K562 (cell line): ENCODE results near the gene METTL21C. TPM values are rescaled to one million over a fixed set of nuclear protein-coding genes. Genes with fewer than 3 reads are reported as not detected.

Experiments used
- ATAC-seq: fragments of 200-7000 bp; cut with Tn5 transposase; 3 replicates; pipeline ENCODE4 v1.9.1; 2020; ENCODE audit warnings: moderate library complexity
- BruUV-seq: library from RNA; stranded (reverse); fragments of 400-500 nt; replicated peaks from 2 replicates; lab custom pipeline; 2021; lab: Mats Ljungman, UMichigan
- CTCF ChIA-PET: fragments of 300-600 bp; formaldehyde crosslinking; extraction: SDS; loops from one replicate; lab custom pipeline; 2021; ENCODE audit warnings: low intra/inter-chr PET ratio; lab: Yijun Ruan, JAX
- POLR2A ChIA-PET: fragments of 300-600, 350-650 bp; sonication (Branson Sonifier 250); formaldehyde crosslinking; extraction: SDS; loops from one replicate; lab custom pipeline; 2021; ENCODE audit warnings: antibody characterized with exemption, inconsistent platforms; lab: Yijun Ruan, JAX
- DNase-seq, 4 experiments: peaks; one replicate each; pipeline versions ENCODE4 v3.0.0 to v3.0.0-alpha.2; 2011 to 2018; ENCODE audit warnings: low spot score in 3 of 4, mixed read lengths in 3 of 4; ENCODE audit errors: extremely low read depth in 1 of 4
- FAIRE-seq: peaks from 2 replicates; lab custom pipeline; 2011; peaks lifted over from hg19 to GRCh38; lab: Jason Lieb, UNC
- H2AFZ ChIP-seq: 2 replicates; pipeline ENCODE4 v1.6.0; 2011; ENCODE audit warnings: low read depth, low read length, control low read depth, inconsistent platforms
- H3K27ac ChIP-seq: fragments of 200-600 bp; 3 replicates; pipeline ENCODE4 v1.8.0; 2011; ENCODE audit warnings: low read depth, mild to moderate bottlenecking, control low read depth, inconsistent platforms, low read length, moderate library complexity, mixed read lengths; ENCODE audit errors: extremely low read depth
- H3K27me3 ChIP-seq, 2 experiments: fragments of 300-600 bp in 1 of 2; 2 replicates in 1 of 2; 3 replicates in 1 of 2; pipeline versions ENCODE4 v1.6.0 to v1.8.0; 2011; ENCODE audit warnings: inconsistent platforms in 2 of 2, low read length in 2 of 2, mild to moderate bottlenecking in 1 of 2, mixed read lengths in 1 of 2, moderate library complexity in 1 of 2; ENCODE audit not compliant: control insufficient read depth in 2 of 2, insufficient read depth in 2 of 2
- H3K36me3 ChIP-seq: fragments of 300-600 bp; 3 replicates; pipeline ENCODE4 v1.8.0; 2011; ENCODE audit warnings: mild to moderate bottlenecking, low read length, inconsistent platforms; ENCODE audit not compliant: control insufficient read depth, insufficient read depth
- H3K4me1 ChIP-seq, 2 experiments: fragments of 200-600 bp in 1 of 2; replicated peaks in 1 of 2; 2 replicates in 1 of 2; 3 replicates in 1 of 2; pipeline versions ENCODE4 v1.5.1 to v1.8.0; 2011; ENCODE audit warnings: inconsistent platforms in 2 of 2, low read length in 2 of 2, mild to moderate bottlenecking in 1 of 2, mixed read lengths in 1 of 2, moderate library complexity in 1 of 2; ENCODE audit not compliant: control insufficient read depth in 2 of 2, insufficient read depth in 2 of 2
- H3K4me2 ChIP-seq: 2 replicates; pipeline ENCODE4 v1.6.1; 2011; ENCODE audit warnings: low read length, control low read depth, inconsistent platforms, mixed read lengths; ENCODE audit not compliant: insufficient read depth
- H3K4me3 ChIP-seq: fragments of 200-600 bp; sonication (generic), shearing (Covaris generic); 2 replicates; pipeline ENCODE4 v1.5.1; 2016; ENCODE audit warnings: control low read depth, inconsistent platforms
- H3K79me2 ChIP-seq: fragments of 200-600 bp; 3 replicates; pipeline ENCODE4 v1.8.0; 2011; ENCODE audit warnings: low read length, inconsistent platforms; ENCODE audit not compliant: control insufficient read depth, insufficient read depth
- H3K9ac ChIP-seq, 2 experiments: 2 replicates each; pipeline versions ENCODE4 v1.6.0 to v1.6.1; 2011; ENCODE audit warnings: low read depth in 2 of 2, low read length in 2 of 2, control low read depth in 1 of 2, inconsistent platforms in 1 of 2, mild to moderate bottlenecking in 1 of 2, mixed read lengths in 1 of 2; ENCODE audit not compliant: insufficient read depth in 1 of 2
- H3K9me1 ChIP-seq: one replicate; pipeline ENCODE4 v1.6.0; 2011; ENCODE audit warnings: inconsistent platforms, mild to moderate bottlenecking, low read length, moderate library complexity; ENCODE audit not compliant: control insufficient read depth, insufficient read depth
- H3K9me3 ChIP-seq: replicated peaks from 2 replicates; pipeline ENCODE4 v1.5.1; 2011; ENCODE audit warnings: low read depth, low read length, inconsistent platforms; ENCODE audit not compliant: control insufficient read depth, insufficient read depth
- H4K20me1 ChIP-seq: replicated peaks from 2 replicates; pipeline ENCODE4 v1.6.1; 2011; ENCODE audit warnings: low read length, inconsistent platforms, mixed read lengths; ENCODE audit not compliant: control insufficient read depth, insufficient read depth
- CBX8 ChIP-seq: fragments of 200-600 bp; sonication (generic); IDR thresholded peaks from 2 replicates; pipeline ENCODE4 v1.6.1; 2012; ENCODE audit warnings: borderline replicate concordance, mixed run types, low read depth, mild to moderate bottlenecking, moderate library complexity, mixed read lengths, low read length, control low read depth, inconsistent platforms; ENCODE audit not compliant: poor library complexity, severe bottlenecking; ENCODE audit errors: extremely low read depth
- FOS ChIP-seq: IDR thresholded peaks from 3 replicates; pipeline ENCODE4 v1.6.1; 2011; ENCODE audit not compliant: insufficient read length; ENCODE audit errors: extremely low read depth
- FOXJ2 ChIP-seq: fragments of 200-800 bp; sonication (Bioruptor generic); IDR thresholded peaks from 2 replicates; pipeline ENCODE4 v1.6.1; 2016; ENCODE audit warnings: missing genetic modification characterization, missing compliant biosample characterization
- HMG20B ChIP-seq: fragments of 250-450 bp; sonication (Bioruptor Pico); IDR thresholded peaks from 2 replicates; pipeline ENCODE4 v1.5.0; 2021; ENCODE audit warnings: mild to moderate bottlenecking
- KAT7 ChIP-seq: sonication (generic); formaldehyde crosslinking; IDR thresholded peaks from 2 replicates; pipeline ENCODE4 v1.8.0; 2022; ENCODE audit warnings: missing genetic modification reagents, mild to moderate bottlenecking, borderline replicate concordance
- NEUROD1 ChIP-seq: fragments of 150-350 bp; IDR thresholded peaks from 2 replicates; pipeline ENCODE4 v1.6.1; 2014; ENCODE audit warnings: borderline replicate concordance, low read length, low read depth; ENCODE audit not compliant: partially characterized antibody
- NFATC3 ChIP-seq: fragments of 450-650 bp; IDR thresholded peaks from 2 replicates; pipeline ENCODE4 v1.6.1; 2017; ENCODE audit warnings: mild to moderate bottlenecking
- NFIX ChIP-seq: fragments of 250-450 bp; sonication (Bioruptor Pico); IDR thresholded peaks from 2 replicates; pipeline ENCODE4 v1.4.0; 2020; ENCODE audit warnings: low read depth, mild to moderate bottlenecking, moderate library complexity
- ZNF23 ChIP-seq: fragments of 250-450 bp; sonication (Bioruptor Pico); IDR thresholded peaks from 2 replicates; pipeline ENCODE4 v1.4.0; 2020; ENCODE audit warnings: mild to moderate bottlenecking
- ZNF384 ChIP-seq: IDR thresholded peaks from 2 replicates; pipeline ENCODE4 v1.6.1; 2012; ENCODE audit warnings: low read depth, low read length, improper control_type of control experiment
- ZNF780A ChIP-seq: fragments of 250-450 bp; sonication (Bioruptor Pico); IDR thresholded peaks from 2 replicates; pipeline ENCODE4 v1.5.0; 2021; ENCODE audit warnings: mild to moderate bottlenecking
- WGBS: fragments of 100-300 bp; shearing (Covaris generic); methylation state at CpG from one replicate; pipeline ENCODE4 v1.1.6; 2016; ENCODE audit warnings: low coverage, mixed read lengths; ENCODE audit not compliant: insufficient coverage; ENCODE audit errors: missing lambda C conversion rate; 5-methylcytosine and 5-hydroxymethylcytosine counted together
- in situ Hi-C: fragments of 300-500 bp; cut with MboI; formaldehyde crosslinking; loops from 4 replicates; pipeline ENCODE4 v1.15.0; 2018; ENCODE audit warnings: inconsistent platforms, mixed read lengths
- intact Hi-C: fragments of 100-400 bp; cut with micrococcal nuclease; formaldehyde crosslinking; loops from 2 replicates; pipeline ENCODE4 v1.14.2; 2022
- polyA plus RNA-seq, 8 experiments: library from polyadenylated mRNA; depleted of rRNA in 4 of 8; stranded (reverse) in 5 of 8; unstranded in 3 of 8; fragments of >200 nt; fragmentation: Nextera tagmentation in 2 of 8; fragmentation: Illumina TruSeq in 1 of 8; extraction: Ambion mirVana in 2 of 8; extraction: Trizol in 1 of 8; gene quantifications; 2 replicates each; pipeline versions ENCODE4 v1.2.1 to v1.2.3, GENCODE V29; 2011 to 2014; ENCODE audit warnings: inconsistent platforms in 1 of 8, missing spikeins in 1 of 8
- total RNA-seq, 7 experiments: library from RNA; depleted of rRNA in 6 of 7; stranded (reverse); fragments of >200 nt in 6 of 7; fragmentation: Illumina TruSeq in 2 of 7; extraction: Trizol in 2 of 7; gene quantifications; 2 replicates each; pipeline versions ENCODE4 v1.2.1 to v1.2.3, GENCODE V29; 2011 to 2021; ENCODE audit warnings: low replicate concordance in 1 of 7
- TF ChIP-seq, protein P1 (sequence below): fragments of 450-650 bp; IDR thresholded peaks from 2 replicates; pipeline ENCODE4 v1.6.1; 2016; ENCODE audit warnings: antibody characterized with exemption
- TF ChIP-seq, protein P2 (sequence below): fragments of 200-800 bp; sonication (Bioruptor generic); IDR thresholded peaks from 2 replicates; pipeline ENCODE4 v1.6.1; 2017; ENCODE audit warnings: missing genetic modification characterization, missing compliant biosample characterization
- TF ChIP-seq, protein P3 (sequence below): fragments of 250-450 bp; sonication (Bioruptor Pico); IDR thresholded peaks from 2 replicates; pipeline ENCODE4 v1.8.0; 2021; ENCODE audit warnings: borderline replicate concordance, mild to moderate bottlenecking, moderate library complexity; ENCODE audit not compliant: poor library complexity, severe bottlenecking

The METTL21C gene
- total and polyA plus RNA-seq, 9 of the 15 experiments (the other 6 are each of a cell fraction or from before 2014, with no cell fraction given), result not detected

DNA sequence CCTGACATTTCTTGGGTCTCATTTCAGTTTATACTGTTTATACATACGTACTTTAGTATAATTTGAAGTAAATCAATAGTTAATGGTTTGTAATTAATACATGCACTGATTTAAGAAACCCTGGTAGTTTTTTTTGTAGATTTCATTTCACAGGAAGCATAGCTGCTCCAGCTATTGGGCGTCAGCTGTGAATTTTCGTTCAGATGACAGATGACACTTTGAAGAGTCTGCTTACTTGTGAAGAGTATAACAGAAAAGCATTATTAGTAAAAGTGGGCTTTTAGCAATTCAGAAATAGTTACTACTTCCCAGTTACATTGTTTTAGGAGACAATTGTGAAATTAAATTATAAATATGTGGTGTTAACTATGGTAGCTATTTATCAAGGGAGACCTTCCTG, 44.4 kb downstream of the METTL21C start:
- H4K20me1 ChIP-seq, result no peaks in the 10 kb centered on the region; the same call in 1 of the 2 replicates
- H3K27ac ChIP-seq, result no peak overlapping the region
- H3K9me3 ChIP-seq, result no peaks in the 10 kb centered on the region
- H3K9me1 ChIP-seq, result no peaks in the 10 kb centered on the region
- H3K4me3 ChIP-seq, result no peak overlapping the region
- ChIA-PET POLR2A (no interaction called here), CTCF (no interaction called here)
- BruUV-seq, result no TSS peak
- no peak for DNase-seq
- no peaks in the 10 kb centered on the region for H3K27me3 ChIP-seq
- FAIRE-seq, result no peak
- TF ChIP-seq, protein P1, sequence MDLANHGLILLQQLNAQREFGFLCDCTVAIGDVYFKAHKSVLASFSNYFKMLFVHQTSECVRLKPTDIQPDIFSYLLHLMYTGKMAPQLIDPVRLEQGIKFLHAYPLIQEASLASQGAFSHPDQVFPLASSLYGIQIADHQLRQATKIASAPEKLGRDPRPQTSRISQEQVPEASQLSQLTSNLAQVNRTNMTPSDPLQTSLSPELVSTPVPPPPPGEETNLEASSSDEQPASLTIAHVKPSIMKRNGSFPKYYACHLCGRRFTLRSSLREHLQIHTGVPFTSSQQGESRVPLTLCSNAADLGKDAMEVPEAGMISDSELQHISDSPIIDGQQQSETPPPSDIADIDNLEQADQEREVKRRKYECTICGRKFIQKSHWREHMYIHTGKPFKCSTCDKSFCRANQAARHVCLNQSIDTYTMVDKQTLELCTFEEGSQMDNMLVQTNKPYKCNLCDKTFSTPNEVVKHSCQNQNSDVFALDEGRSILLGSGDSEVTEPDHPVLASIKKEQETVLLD, result no peak
- TF ChIP-seq ZNF23 (CRISPR knock-in tag) (no peak), NFIX (CRISPR knock-in tag) (no peak), ZNF384 (no peak), NFATC3 (no peak), CBX8 (no peak), HMG20B (no peak), NEUROD1 (no peak), FOXJ2 (tag) (no peak), KAT7 (CRISPR knock-in tag) (no peak), ZNF780A (CRISPR knock-in tag) (no peak), FOS (no peak)
- TF ChIP-seq, protein P2, sequence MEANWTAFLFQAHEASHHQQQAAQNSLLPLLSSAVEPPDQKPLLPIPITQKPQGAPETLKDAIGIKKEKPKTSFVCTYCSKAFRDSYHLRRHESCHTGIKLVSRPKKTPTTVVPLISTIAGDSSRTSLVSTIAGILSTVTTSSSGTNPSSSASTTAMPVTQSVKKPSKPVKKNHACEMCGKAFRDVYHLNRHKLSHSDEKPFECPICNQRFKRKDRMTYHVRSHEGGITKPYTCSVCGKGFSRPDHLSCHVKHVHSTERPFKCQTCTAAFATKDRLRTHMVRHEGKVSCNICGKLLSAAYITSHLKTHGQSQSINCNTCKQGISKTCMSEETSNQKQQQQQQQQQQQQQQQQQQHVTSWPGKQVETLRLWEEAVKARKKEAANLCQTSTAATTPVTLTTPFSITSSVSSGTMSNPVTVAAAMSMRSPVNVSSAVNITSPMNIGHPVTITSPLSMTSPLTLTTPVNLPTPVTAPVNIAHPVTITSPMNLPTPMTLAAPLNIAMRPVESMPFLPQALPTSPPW (CRISPR knock-in tag), result no peak
- TF ChIP-seq, protein P3, sequence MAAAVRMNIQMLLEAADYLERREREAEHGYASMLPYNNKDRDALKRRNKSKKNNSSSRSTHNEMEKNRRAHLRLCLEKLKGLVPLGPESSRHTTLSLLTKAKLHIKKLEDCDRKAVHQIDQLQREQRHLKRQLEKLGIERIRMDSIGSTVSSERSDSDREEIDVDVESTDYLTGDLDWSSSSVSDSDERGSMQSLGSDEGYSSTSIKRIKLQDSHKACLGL, result no peak
- H3K9ac ChIP-seq, result no peak overlapping the region
- 98% methylated on average over 3 of the region's 3 CpGs for WGBS
- H3K36me3 ChIP-seq, result peaks cover 90% of the 10 kb centered on the region
- H3K4me2 ChIP-seq, result no peak overlapping the region
- no peaks in the 10 kb centered on the region for H3K79me2 ChIP-seq
- intact Hi-C loops, result loop anchor here (5.0 kb wide), 1 partner anchor 38 kb away; no protein-coding TSS in a partner anchor
- no peak for ATAC-seq
- no peaks in the 10 kb centered on the region for H3K4me1 ChIP-seq
- in situ Hi-C loops, result no loop called here
- H2AFZ ChIP-seq, result no peak overlapping the region
